Activated T-cell treated with anti-CD3 and anti-CD28 coated beads, Interleukin-2, amount 50 U/mL, for 24 hours (primary cell): ENCODE results near the gene WDPCP.
"Not testable (repeated sequence)": the region's sequence is repeated elsewhere in the genome, so short reads cannot be mapped to it uniquely, and the experiment has no call there.

Experiments used
- DNase-seq: peaks from one replicate; pipeline ENCODE4 v3.0.0-alpha.2; 2020
- H3K27ac Mint-ChIP-seq: 2 replicates; pipeline ENCODE4 v1.8.0; 2020; ENCODE audit warnings: mild to moderate bottlenecking, mixed read lengths
- H3K27me3 Mint-ChIP-seq: 2 replicates; pipeline ENCODE4 v1.8.0; 2020; ENCODE audit warnings: mixed read lengths
- H3K36me3 Mint-ChIP-seq: 2 replicates; pipeline ENCODE4 v1.8.0; 2020; ENCODE audit warnings: low read depth, mixed read lengths
- H3K4me1 Mint-ChIP-seq: 2 replicates; pipeline ENCODE4 v1.8.0; 2020; ENCODE audit warnings: low read depth, mixed read lengths
- H3K4me3 Mint-ChIP-seq: 2 replicates; pipeline ENCODE4 v1.8.0; 2020; ENCODE audit warnings: mild to moderate bottlenecking, moderate library complexity, mixed read lengths
- H3K9me3 Mint-ChIP-seq: 2 replicates; pipeline ENCODE4 v1.8.0; 2020; ENCODE audit warnings: mixed read lengths

The WDPCP gene

GRCh38 chr2:63101954-63102353 is 486.3 kb downstream of the WDPCP start:
- Mint-ChIP-seq H3K9me3 (peaks cover 34% of the 10 kb centered on the region), H3K4me1 (no peaks in the 10 kb centered on the region), H3K27ac (no peak overlapping the region), H3K4me3 (no peak overlapping the region), H3K36me3 (no peaks in the 10 kb centered on the region), H3K27me3 (no peaks in the 10 kb centered on the region)
- DNase-seq = no peak

- Mint-ChIP-seq H3K27ac (no peak overlapping the region), H3K36me3 (no peaks in the 10 kb centered on the region), H3K27me3 (no peaks in the 10 kb centered on the region)
Measured at GRCh38 chr2:63099032-63099431, 489.2 kb downstream of the WDPCP start.

GRCh38 chr2:63096491-63096890 is 491.8 kb downstream of the WDPCP start:
- Mint-ChIP-seq H3K27ac (no peak overlapping the region), H3K4me3 (no peak overlapping the region), H3K27me3 (peaks cover 6% of the 10 kb centered on the region), H3K36me3 (no peaks in the 10 kb centered on the region), H3K9me3 (peaks cover 2% of the 10 kb centered on the region), H3K4me1 (no peaks in the 10 kb centered on the region)
- no peak for DNase-seq

More at GRCh38 chr2:63099032-63099431, 489.2 kb downstream of the WDPCP start:
- peaks cover 14% of the 10 kb centered on the region for H3K9me3 Mint-ChIP-seq
- DNase-seq = no peak
- no peak overlapping the region for H3K4me3 Mint-ChIP-seq
- no peaks in the 10 kb centered on the region for H3K4me1 Mint-ChIP-seq

- Mint-ChIP-seq H3K27ac (no peak overlapping the region), H3K36me3 (no peaks in the 10 kb centered on the region), H3K27me3 (peaks cover 16% of the 10 kb centered on the region), H3K4me3 (no peak overlapping the region), H3K4me1 (no peaks in the 10 kb centered on the region), H3K9me3 (no peaks in the 10 kb centered on the region)
- no peak for DNase-seq
Measured at GRCh38 chr2:63093502-63093901, 494.8 kb downstream of the WDPCP start.

- H3K9me3 Mint-ChIP-seq = no peaks in the 10 kb centered on the region
- H3K27me3 Mint-ChIP-seq = peaks cover 16% of the 10 kb centered on the region
- no peak for DNase-seq
- H3K4me3 Mint-ChIP-seq = no peak overlapping the region
- H3K4me1 Mint-ChIP-seq = no peaks in the 10 kb centered on the region
- H3K36me3 Mint-ChIP-seq = no peaks in the 10 kb centered on the region
- H3K27ac Mint-ChIP-seq = no peak overlapping the region
Measured at GRCh38 chr2:63092857-63093256, 495.4 kb downstream of the WDPCP start.

GRCh38 chr2:63092401-63092800 is 495.9 kb downstream of the WDPCP start:
- Mint-ChIP-seq H3K4me3 (no peak overlapping the region), H3K4me1 (no peaks in the 10 kb centered on the region), H3K27me3 (peaks cover 16% of the 10 kb centered on the region), H3K9me3 (no peaks in the 10 kb centered on the region), H3K36me3 (no peaks in the 10 kb centered on the region), H3K27ac (no peak overlapping the region)
- no peak for DNase-seq

- no peaks in the 10 kb centered on the region for H3K9me3 Mint-ChIP-seq
- H3K27ac Mint-ChIP-seq = no peak overlapping the region
- H3K4me3 Mint-ChIP-seq = no peak overlapping the region
- no peaks in the 10 kb centered on the region for H3K36me3 Mint-ChIP-seq
- no peak for DNase-seq
- no peaks in the 10 kb centered on the region for H3K4me1 Mint-ChIP-seq
- H3K27me3 Mint-ChIP-seq = peaks cover 21% of the 10 kb centered on the region
Measured at GRCh38 chr2:63086687-63087086, 501.6 kb downstream of the WDPCP start.

- Mint-ChIP-seq H3K4me3 (no peak overlapping the region), H3K4me1 (no peaks in the 10 kb centered on the region), H3K9me3 (no peaks in the 10 kb centered on the region), H3K36me3 (no peaks in the 10 kb centered on the region), H3K27me3 (peaks cover 31% of the 10 kb centered on the region), H3K27ac (no peak overlapping the region)
- DNase-seq = no peak
Measured at GRCh38 chr2:63081404-63081803, 506.9 kb downstream of the WDPCP start.

- no peak for DNase-seq
- H3K9me3 Mint-ChIP-seq = no peaks in the 10 kb centered on the region
- no peak overlapping the region for H3K27ac Mint-ChIP-seq
Measured at GRCh38 chr2:63078852-63079606, 509.2 kb downstream of the WDPCP start.

GRCh38 chr2:63074399-63074798 is 513.9 kb downstream of the WDPCP start:
- not testable (repeated sequence) for H3K4me1 Mint-ChIP-seq, H3K27ac Mint-ChIP-seq, DNase-seq, H3K9me3 Mint-ChIP-seq, H3K36me3 Mint-ChIP-seq, H3K4me3 Mint-ChIP-seq
- H3K27me3 Mint-ChIP-seq = peaks cover 27% of the 10 kb centered on the region

More at GRCh38 chr2:63078852-63079606, 509.2 kb downstream of the WDPCP start:
- Mint-ChIP-seq H3K36me3 (no peaks in the 10 kb centered on the region), H3K27me3 (peaks cover 37% of the 10 kb centered on the region), H3K4me3 (no peak overlapping the region), H3K4me1 (no peaks in the 10 kb centered on the region)

GRCh38 chr2:63073994-63074393 is 514.3 kb downstream of the WDPCP start:
- H3K36me3 Mint-ChIP-seq = no peaks in the 10 kb centered on the region
- H3K27me3 Mint-ChIP-seq = peaks cover 31% of the 10 kb centered on the region
- H3K9me3 Mint-ChIP-seq = no peaks in the 10 kb centered on the region
- no peak overlapping the region for H3K27ac Mint-ChIP-seq
- H3K4me3 Mint-ChIP-seq = no peak overlapping the region
- DNase-seq = no peak
- H3K4me1 Mint-ChIP-seq = no peaks in the 10 kb centered on the region

GRCh38 chr2:63071664-63072063 is 516.6 kb downstream of the WDPCP start:
- H3K4me1 Mint-ChIP-seq = no peaks in the 10 kb centered on the region
- H3K27me3 Mint-ChIP-seq = peaks cover 33% of the 10 kb centered on the region
- H3K36me3 Mint-ChIP-seq = no peaks in the 10 kb centered on the region
- no peak overlapping the region for H3K27ac Mint-ChIP-seq
- DNase-seq = no peak
- no peaks in the 10 kb centered on the region for H3K9me3 Mint-ChIP-seq
- no peak overlapping the region for H3K4me3 Mint-ChIP-seq
